Measurements from ENCODE around the gene BLOC1S2.
"Not testable (repeated sequence)": the region's sequence is repeated elsewhere in the genome, so short reads cannot be mapped to it uniquely, and the experiment has no call there.

BLOC1S2 gene

GRCh38 chr10:100291356-100291755 lies 4.9 kb upstream of the BLOC1S2 start:
- no peak for DNase-seq

- DNase-seq: no peak
Measured at GRCh38 chr10:100289641-100290040, 3.2 kb upstream of the BLOC1S2 start.

- DNase-seq: no peak
Measured at GRCh38 chr10:100288196-100288595, 1.7 kb upstream of the BLOC1S2 start.

GRCh38 chr10:100287756-100288155 lies 1.3 kb upstream of the BLOC1S2 start:
- DNase-seq: no peak

GRCh38 chr10:100285326-100285725 lies 1.2 kb downstream of the BLOC1S2 start:
- DNase-seq: not testable (repeated sequence)

DNA sequence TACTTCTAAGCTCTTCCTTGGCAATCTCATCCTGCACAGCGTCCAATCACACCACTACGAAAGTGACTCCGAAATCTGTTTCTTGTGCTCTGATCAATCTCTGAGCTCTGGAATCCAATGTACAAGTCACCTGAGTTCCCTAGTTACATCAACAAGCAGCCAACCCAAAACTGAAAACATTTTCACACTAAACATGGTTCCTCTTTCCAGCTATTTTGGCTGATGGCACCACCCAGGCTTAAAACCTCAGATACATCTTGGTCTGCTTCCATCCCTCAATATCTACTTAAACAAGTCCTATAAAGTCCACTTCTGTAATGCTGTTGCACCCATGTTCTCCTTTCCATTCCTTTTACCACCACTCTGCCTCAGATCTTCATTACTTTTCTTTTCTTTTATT lies 3.6 kb downstream of the BLOC1S2 start:
- DNase-seq: no peak

GRCh38 chr10:100276971-100277370 lies 9.5 kb downstream of the BLOC1S2 start:
- not testable (repeated sequence) for DNase-seq

DNA sequence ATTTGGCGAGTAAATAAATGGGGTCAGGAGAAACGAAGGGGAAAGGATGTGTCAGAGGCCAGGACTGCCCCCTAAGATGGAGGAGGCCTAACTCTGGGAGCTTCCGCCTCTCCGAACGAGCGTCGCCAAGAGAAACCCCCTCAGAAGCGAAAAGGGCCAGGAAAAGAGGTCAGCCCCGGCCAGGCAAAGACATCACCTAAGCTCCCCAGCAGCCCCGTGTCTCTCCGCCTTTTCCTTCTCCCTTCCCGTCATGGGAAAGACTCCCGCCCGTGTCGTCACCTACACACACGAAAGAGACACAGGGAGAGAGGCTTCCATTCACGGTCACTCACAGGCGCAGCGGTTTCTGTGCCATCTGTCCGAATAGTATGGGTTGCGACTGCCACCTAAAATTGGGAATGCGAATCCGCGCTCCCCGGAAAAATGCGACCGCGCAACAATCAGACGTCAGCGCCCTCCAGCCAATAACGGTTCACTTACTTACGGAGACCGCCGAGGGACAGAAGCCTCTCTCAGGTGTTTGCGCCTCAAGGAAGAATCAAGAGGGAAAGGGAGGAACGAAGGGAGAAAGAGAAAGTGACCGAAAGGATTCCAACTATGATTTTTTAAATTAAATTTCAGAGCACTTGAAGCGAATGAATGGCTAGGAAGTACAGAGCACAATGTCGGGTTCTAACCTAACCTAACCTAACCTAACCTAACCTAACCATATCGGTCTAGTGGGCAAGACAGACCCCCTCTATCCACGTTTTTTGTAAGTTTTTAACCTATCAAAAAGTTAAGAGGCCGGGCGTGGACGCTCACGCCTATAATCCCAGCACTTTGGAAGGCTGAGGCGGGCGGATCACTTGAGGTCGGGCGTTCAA lies 19.0 kb downstream of the BLOC1S2 start, which contains the start of gene CWF19L1:
Gene CWF19L1 (minus strand): TSS at position 400 of the 866 bp plus-strand sequence. CDS start 45 bp downstream, at position 355.
- DNase-seq: peak in 55 of 56 donors; percentile 23 to 92 (median 78)

- no peak for DNase-seq
Measured at GRCh38 chr10:100265821-100266485, 20.5 kb downstream of the BLOC1S2 start.

DNA sequence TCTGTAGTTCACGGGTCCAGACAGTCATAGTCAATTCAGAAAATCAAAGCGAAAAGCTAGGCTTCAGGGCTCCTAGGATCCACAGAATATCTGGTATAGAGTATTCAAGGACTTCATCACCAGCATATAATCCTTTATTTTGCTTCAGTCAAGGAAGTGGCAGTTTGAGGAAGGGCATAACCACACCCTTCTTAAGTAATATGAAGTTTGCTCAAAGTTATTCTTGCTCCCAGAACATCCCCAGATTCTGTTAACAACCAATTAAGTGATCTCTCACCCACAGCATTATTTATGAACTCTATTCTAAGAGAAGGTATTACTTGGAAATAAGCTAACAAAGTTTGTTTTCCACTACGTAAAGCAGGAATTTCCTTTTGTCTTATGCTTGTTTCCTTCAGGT lies 32.3 kb downstream of the BLOC1S2 start:
- no peak for DNase-seq

GRCh38 chr10:100253041-100253440 lies 33.4 kb downstream of the BLOC1S2 start:
- DNase-seq: no peak

DNA sequence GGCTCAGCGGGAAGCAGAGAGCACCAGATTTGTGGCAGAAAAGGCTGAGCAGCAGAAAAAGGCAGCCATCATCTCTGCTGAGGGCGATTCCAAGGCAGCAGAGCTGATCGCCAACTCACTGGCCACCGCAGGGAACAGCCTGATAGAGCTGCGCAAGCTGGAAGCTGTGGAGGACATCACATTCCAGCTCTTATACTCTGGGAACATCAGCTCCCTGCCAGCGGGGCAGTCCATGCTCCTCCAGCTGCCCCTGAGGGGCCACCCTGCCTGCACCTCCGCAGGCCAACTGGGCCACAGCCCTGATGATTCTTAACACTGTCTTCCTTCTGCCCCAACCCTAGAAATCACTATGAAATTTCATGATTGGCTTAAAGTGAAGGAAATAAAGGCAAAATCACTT lies 37.7 kb downstream of the BLOC1S2 start:
- no peak for DNase-seq

DNA sequence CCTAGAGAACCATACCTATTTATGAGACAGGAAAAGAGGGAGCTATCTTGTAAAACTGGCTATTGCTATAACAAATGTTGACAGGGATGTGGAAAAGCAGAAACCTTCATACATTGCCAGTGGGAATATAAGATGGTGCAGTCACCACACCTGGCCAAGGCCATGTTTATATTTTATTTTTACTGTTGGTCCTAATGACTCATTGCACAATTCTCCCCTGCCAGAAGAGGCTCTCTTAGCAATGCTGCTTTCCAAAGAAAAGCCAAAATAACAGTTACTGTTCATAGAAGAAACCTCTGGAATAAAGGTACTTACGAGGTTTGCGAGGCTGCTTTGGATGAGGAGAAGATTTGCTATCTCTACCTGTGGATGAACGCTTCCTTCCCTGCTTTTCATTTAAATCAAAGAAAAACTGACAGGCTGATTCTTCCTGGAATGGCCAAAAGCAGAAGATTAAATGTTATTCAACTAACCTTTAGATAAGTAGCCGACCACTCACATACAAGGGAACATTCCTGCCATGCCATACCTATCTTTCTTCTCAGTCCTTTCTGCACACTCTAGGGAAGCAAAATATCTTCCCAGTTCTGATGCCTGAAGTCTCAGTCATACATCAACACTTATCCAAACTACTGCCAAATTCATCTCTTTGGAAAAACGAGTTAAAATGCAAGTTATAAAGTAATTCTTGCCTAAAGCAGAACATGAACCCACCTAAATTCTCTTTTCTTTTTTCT lies 40.8 kb downstream of the BLOC1S2 start:
- no peak for DNase-seq

GRCh38 chr10:100239851-100240250 lies 46.6 kb downstream of the BLOC1S2 start:
- DNase-seq: no peak

GRCh38 chr10:100238429-100238828 lies 48.1 kb downstream of the BLOC1S2 start:
- no peak for DNase-seq

GRCh38 chr10:100232101-100232500 lies 54.4 kb downstream of the BLOC1S2 start:
- no peak for DNase-seq

- DNase-seq: peak in 1 of 56 donors; percentile 35
Measured at GRCh38 chr10:100229819-100230422, 56.6 kb downstream of the BLOC1S2 start.

- DNase-seq: no peak
Measured at GRCh38 chr10:100223879-100224278, 62.6 kb downstream of the BLOC1S2 start.

All from nucleus accumbens (tissue), 56 donors.